NCI-H345 treated with DMSO at 0.1 percent for 48 hours (cell line): ENCODE measurements around the gene ACSL3.
"Not testable (repeated sequence)": the region's sequence is repeated elsewhere in the genome, so short reads cannot be mapped to it uniquely, and the experiment has no call there.

Source experiments
- DNase-seq: peaks from one replicate; lab custom pipeline; 2025; ENCODE audit not compliant: unreplicated experiment; lab: John Stamatoyannopoulos, UW

The ACSL3 gene

DNA sequence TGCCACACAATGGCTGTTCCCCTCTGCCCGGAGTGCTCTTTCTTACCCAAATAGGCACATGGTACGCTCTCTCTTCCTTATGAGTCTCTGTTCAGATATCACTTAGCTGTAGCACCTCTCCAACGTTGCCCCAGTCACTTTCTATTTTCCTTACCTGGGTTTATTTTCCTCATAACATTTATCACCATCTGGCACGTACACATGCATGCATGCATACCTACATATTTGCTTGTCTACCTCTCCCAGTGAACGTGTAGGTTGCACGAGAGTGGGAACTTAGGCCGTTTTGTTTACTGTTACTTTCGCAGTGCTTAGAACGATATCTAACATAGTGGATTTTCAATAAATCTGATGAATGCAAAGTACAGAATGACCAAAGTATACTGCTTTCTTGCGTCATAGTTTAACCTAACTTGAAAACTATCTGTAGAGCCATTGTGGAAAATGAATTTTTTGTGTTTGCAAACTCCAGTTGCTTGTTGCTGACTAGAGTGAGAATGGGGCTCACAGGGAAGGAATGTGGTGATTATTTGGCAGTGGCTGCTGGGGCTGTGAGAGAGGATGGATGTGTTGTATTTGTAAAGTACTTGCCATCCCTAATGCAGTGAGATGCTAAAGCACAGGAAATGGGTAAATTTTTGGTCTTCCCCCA is 47.1 kb downstream of the ACSL3 start:
- no peak for DNase-seq

DNA sequence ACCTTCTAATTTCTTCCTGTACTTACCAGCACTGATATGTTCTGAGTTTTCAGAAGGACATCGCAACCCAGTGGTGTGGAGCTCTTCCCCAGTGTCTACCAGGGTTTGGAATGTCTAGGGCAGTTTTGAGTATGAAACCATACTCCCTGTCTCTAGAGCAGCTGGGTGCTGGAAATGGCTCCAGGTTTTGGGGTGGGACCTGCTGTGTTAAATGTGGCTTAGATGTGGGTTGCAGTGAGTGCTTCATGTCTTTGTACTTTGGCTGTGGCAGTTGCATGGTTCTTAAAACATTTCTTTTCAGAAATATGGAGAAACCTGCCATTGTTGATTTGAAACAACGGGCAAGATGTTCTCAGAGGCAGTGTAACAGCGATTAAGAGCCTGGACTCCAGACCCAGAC is 48.5 kb downstream of the ACSL3 start:
- no peak for DNase-seq

DNA sequence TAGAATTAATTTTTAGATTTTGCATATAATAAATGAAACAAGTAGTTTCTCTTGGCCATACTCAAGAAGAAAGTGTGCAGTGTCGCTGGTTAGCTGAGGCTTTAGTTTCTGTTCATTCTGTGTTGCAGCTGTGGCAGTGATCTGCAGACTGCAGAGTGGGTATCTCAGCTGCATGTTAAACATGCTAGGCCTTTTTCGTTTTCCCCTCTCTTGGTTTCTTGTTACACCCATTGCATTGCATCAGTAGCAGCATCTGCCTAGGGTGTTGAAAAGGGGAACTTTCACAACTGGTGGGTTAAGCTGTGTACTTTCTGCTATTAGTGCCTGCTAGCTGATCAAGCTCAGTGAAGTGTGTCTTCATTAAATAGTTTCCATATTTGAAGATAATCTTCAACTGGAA is 51.3 kb downstream of the ACSL3 start:
- DNase-seq = no peak

DNA sequence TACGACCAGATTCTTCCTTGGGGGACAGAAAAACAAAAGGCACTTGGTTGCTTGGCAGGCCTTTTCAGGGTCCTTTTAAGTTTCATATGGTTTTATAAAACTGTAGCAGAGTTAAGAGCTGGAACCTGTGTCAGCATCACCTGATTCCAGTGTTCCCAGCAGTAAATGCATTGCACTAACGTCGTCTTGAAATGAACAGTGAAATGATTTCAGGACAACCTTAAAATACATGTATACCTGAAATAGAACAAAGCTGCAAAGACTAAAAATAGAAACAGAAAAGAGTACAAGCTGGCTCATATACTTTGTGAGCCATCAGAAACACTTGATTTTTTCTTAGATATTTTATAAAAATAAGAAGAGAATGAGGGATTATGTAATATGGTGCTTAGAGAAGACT is 51.9 kb downstream of the ACSL3 start:
- DNase-seq = no peak

DNA sequence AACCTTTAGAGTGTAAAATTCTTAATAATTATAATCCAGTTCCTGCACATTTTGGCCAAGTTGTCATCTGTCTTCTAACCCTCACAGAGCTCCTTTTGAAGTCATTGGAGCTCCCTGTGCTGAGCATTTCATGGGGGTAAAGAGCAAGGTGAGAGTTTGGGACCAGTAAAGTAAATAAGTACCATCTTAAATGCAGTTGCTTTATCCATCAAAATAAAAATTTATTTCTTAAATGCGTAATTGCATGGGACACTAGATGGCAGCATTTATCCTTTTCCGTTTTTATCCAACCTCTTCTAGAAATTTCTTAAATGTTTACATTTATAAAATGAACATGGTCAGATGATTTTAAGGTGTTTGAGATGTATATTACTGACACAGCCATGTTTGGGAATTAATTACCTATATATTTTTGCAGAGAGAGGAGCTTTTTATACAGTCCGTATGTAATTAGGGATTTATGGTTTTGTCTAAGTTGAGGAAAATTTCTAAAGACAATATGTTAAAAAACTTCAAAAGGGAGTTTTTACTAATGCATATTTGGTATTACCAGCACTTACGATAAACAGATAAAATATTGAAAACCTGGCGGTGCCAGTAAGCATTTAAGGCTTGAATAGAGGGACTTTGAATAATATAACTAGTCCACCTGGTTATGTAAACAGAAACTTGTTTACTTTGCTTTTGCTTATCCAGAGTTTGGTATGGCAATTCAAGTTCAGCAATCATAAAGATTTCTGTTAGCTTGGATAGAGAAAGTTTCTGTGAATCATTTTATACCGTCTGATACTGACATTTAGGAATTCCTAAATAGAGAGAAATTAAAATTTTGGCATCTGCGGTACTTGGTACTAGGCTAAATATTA is 54.5 kb downstream of the ACSL3 start:
- DNase-seq = no peak

DNA sequence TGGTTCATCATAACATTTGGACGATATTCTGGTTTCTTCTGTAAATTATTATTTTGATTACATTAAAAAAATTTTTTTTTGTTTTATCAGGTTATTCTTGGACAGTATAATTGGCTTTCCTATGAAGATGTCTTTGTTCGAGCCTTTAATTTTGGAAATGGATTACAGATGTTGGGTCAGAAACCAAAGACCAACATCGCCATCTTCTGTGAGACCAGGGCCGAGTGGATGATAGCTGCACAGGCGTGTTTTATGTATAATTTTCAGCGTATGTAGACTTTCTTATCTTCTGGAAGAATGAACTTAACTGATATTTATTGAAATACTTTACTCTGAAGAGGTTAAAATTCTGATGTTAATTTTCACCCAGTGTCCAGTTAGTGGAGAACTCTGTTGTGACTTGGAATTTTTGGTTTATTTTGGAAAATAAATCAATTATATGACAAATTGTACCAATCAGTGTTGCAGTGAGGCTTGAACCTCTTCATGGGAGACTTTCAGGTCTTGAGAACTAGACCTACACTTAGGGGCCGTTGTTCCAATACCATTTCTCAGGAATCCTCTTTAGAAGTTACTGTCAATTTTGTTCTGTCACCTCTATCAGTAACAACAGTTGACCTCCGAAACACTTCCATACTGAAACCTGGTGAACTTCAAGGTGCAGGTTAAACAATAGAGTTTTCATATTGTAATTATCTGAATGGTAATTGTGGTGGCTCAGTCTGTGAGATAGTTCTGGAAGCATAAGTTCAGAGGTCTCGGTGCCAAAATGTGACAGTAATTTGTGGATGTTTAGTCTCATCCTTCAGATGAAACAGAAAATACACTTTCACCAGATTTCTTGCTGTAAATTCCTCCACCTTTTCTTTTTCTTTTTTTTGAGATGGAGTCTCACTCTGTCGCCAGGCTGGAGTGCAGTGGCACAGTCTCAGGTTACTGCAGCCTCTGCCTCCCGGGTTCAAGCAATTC is 55.7 kb downstream of the ACSL3 start:
- no peak for DNase-seq

DNA sequence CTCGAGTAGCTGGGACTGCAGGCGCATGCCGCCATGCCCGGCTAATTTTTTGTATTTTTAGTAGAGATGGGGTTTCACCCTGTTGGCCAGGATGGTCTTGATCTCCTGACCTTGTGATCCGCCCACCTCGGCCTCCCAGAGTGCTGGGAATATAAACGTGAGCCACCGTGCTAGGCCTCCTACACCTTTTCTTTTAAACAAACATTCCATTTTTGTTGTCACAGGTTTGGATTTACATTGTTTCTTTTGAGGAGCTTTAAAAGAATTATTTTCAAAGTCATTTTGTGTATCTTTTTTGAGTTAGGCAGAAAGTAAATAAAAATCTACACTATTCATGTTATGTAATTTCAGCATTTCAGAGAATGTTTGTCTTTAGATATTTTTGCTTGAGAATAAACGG is 56.4 kb downstream of the ACSL3 start:
- DNase-seq = not testable (repeated sequence)

DNA sequence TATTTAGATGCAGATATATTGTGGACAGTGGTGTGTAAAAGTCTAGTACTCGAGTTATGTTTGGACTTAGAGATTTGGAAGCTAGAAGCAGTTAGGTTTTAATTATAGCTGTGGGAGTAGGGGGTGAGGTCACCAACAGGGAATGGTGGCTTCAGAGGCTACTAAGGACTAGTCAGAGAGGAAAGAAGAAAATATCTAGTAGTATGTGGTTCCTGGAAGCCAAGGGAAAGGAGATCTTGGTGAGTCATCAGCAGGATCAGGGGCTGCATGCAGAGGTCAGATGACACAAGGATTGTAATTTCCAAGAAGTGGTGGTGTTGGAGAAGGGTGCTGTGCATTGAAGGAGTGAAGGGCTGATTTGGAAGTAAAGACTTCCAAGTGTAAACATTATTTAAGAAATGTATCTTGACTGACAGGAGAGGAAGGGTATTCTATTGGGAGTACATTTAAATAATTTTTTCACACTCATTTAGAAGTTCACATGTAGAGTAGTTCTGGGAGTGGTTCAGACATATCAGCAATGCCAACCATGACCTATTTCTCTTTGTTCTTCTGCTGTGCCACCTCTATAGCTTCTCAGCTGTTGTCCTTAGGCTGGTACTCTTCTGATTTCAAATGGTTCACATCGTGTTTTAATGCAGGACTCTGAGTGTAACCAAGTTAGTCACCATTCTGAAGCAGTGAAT is 59.1 kb downstream of the ACSL3 start:
- DNase-seq = no peak

DNA sequence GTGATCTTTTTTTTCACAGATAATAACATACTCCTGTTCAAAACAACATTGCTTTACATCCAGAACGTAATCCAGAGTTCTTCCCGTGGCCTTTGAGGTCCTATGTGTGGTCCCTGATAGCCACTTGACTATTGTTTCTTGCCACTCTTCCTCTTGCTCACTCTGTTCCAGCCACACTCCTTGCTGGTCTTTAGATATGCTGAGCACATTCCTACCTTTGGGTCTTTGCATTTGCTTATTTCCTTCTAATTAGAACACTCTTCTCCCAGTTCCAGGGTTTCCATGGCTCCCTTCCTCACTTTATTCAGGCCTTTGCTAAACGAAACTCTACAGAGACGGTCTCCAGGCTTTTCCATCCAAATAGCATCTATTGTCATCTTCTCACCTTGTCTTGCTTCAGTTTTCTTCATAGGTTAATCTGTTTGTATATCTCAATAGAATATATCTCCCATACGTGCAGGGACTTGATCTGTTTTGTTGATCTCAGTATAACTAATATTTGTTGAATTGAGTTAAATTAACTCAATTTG is 59.9 kb downstream of the ACSL3 start:
- no peak for DNase-seq

DNA sequence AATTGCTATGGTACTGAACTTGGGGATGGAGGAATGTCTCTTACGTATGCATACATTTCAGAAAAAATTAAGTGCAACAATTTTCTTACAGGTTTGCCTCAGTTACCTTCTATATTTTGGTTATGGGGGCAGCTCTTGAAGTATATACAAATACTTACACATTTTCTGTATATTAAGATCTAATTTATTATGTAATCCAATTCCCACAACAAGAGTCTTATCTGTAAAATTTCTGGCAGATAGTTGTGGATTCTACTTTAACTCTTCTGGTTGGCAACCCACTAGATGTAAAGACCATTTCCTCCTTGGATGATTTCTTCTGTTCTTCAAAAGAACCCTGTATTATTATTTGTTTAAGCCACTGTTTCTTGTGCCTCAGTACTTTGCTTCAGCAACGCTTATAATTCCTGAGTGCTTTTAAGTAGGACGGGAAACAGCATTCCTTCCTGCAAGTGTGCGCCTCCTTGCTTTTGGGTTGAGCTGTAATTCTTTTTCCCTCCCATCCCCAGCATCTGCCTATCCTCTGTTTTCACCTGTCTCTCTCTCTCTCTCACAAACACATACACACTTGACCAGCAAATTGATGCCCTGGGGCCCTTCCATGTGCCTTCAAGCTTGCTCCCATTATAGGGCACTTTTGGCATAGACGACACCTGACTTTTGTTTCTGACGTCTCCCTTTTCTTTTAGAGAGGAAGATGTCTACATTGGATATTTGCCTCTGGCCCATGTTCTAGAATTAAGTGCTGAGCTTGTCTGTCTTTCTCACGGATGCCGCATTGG is 61.4 kb downstream of the ACSL3 start:
- no peak for DNase-seq

DNA sequence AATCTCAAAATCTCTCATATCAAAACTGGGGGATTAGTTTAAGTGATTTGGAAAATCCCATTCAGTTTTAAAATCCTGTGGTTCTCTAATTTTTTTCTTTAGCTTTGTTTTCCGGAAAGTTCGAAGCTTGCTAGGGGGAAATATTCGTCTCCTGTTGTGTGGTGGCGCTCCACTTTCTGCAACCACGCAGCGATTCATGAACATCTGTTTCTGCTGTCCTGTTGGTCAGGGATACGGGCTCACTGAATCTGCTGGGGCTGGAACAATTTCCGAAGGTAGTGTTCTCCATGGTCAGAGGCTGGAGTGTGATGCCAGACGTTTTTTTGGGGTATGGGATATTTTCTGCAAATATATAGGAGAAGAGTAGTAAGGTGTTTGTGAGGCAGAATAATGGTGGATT is 66.1 kb downstream of the ACSL3 start:
- DNase-seq = no peak

DNA sequence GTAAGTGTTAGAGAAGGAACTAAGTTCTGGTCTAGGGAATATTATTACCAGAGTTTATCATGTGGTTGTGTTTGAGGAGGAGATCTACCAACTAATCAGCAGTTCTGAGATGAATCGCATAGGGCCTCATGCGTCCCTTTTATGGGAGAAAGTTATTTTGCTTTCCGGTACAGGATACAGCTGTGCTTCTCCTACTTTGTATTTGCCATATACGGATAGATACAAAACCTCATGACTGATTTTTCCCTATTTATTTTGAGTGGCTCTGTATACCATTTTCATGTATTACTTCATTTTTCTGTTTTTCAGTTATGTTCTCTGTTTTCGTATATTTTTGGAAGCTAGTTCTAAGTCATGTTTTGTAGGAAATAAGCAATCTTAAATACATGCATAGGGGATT is 66.8 kb downstream of the ACSL3 start:
- DNase-seq = no peak

DNA sequence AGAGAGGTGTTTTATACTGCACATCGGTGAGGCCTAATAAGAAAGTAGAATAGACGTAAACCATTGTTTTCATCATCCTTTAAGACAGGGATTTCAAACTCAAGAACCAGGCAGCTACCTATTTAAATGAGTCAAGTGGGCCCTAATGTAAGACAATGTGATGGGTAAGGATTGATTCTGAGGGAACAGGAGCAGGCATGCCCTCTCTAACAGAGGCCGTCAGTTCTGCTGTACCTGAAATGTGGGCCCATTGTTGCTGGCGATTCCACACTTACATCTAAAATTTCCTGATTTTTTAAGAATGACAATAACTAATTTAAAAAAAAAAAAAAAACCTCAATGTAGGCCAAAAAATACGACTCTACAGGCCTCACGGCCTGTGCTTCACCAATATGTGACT is 67.5 kb downstream of the ACSL3 start:
- DNase-seq = no peak

DNA sequence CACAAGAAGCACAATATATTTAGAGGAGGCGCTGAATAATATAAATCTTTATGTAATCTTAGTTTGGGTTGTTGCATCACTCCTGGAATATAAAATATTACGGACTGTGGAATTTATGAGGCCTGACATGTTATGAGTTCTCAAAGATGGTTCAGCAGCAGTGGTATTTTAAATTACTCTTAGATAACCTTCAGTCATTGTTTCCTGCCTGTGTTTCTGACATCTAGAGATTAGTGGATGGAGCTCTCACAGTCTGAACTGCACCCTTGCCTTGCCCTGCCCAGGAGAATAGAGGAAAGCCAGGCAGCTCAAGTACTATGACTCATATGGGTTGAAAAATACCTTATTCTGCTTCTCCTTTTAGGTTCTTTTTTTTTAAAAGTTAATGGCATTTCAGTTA is 70.0 kb downstream of the ACSL3 start:
- no peak for DNase-seq

DNA sequence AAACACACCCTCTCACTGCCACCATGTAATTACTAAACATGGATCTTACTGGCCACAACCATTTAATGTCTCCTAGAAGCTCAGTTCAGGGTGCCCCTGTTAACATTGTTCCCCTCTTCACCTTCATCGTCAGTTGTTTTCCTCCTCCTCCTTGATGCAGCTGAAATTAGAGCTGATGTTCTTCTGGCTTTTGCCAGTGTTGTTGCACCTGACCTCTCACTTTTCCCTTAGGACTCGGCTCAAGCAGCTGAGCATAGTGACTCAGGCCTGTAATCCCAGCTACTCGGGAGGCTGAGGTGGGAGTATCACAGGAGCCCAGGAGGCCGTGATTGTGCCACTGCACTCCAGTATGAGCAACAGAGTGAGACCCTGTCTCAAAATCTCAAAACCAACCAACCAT is 70.8 kb downstream of the ACSL3 start:
- DNase-seq = no peak

DNA sequence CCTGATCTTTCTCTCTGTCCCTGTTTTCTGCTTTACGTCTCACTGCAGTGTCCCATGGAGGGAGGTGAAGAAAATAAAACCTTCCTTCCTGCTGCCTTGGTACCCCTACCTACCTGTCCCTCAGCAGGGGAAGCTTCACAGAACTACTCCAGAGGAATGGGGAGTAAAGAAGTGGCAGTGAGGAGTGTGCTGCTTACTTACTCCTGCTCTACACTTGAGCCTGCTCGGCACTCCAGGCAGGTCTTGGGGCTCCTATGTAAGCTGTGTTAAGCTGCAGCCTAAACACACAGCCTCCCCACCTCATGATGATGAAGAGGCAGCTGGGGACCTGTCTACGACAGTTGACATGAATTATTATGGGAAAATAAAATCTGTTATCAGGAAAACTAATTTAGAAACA is 72.6 kb downstream of the ACSL3 start:
- DNase-seq = no peak

DNA sequence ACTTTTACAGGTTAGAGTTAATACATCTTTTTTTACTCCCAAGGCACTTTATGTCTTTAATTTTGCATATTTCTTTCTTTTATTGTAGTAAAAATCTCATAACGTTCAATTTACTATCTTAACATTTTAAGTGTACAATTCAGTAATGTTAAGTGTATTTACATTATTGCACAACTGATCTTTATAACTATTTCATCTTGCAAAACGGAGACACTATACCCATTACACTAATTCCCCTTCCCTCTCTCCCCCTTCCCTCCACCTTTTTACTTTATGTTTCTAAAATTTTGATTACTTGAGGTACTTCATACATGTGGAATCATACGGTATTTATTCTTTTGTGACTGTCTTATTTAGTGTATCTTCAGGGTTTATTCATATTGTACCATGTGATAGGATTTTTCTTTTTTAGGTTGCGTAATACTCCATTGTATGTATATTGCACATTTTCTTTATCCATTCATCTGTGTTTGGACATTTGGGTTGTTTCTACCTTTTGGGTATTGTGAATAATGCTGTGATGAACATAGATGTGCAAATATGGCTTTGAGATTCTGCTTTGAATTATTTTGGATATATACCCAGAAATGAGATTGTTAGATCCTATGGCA is 75.0 kb downstream of the ACSL3 start:
- no peak for DNase-seq

DNA sequence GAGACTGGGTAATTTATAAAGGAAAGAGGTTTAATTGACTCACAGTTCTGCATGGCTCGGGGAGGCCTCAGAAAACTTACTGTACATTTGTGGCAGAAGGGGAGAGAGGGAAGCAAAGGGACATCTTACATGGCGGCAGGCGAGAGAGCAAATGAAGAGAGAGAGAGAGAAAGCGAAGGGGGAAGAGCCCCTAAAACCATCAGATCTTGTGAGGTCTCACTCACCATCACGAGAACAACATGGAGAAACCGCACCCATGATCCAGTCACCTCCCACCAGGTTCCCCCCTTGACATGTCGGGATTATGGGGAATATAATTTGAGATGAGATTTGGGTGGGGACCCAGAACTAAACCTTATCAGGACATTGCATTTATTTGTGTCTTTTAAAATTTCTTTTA is 75.9 kb downstream of the ACSL3 start:
- no peak for DNase-seq

DNA sequence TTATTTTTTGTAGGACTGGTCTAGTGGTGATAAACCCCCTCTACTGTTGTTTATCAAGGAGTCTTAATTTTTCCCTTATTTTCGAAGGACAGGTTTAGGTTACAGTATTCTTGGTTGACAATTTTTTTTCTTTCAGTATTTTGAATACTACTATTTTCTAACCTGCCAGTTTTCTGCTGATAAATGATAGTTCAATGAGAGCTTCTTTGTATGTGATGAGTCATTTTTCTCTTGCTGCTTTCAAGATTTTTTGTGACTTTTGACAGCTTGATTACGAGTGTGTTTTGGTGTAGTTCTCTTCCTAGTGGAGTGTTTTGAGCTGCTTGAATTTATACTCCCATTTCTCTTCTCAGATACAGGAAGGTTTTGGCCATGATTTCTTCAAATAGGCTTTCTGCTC is 77.5 kb downstream of the ACSL3 start:
- DNase-seq = no peak
